Activated naive CD8-positive, alpha-beta T cell treated with anti-CD3 and anti-CD28 coated beads, Interleukin-2, amount 10 ng/mL, durations not matched to agents 7 days and 5 days (primary cell): ENCODE data around the gene COA1. TPM values are rescaled to one million over a fixed set of nuclear protein-coding genes. Genes with fewer than 3 reads are reported as not detected.
A peak's percentile ranks its signal among the peaks of the same experiment; 100 is the strongest.
"Not testable (repeated sequence)": the region's sequence is repeated elsewhere in the genome, so short reads cannot be mapped to it uniquely, and the experiment has no call there.

ENCODE experiments used
- ATAC-seq: fragments of 150-1000 bp; cut with Tn5 transposase; one replicate; pipeline ENCODE4 v1.10.0; 2021; ENCODE audit warnings: low read depth, moderate library complexity
- POLR2A ChIA-PET: fragments of 350-600 bp; sonication (Branson Sonifier 250); formaldehyde crosslinking; loops from one replicate; lab custom pipeline; 2021; ENCODE audit warnings: antibody characterized with exemption; lab: Charles Lee
- DNase-seq: peaks from one replicate; pipeline ENCODE4 v3.0.0; 2021
- H3K27ac Mint-ChIP-seq: one replicate; pipeline ENCODE4 v1.8.0; 2022; ENCODE audit warnings: mild to moderate bottlenecking, mixed read lengths
- H3K27me3 Mint-ChIP-seq: one replicate; pipeline ENCODE4 v1.8.0; 2022; ENCODE audit warnings: mild to moderate bottlenecking, moderate library complexity, mixed read lengths
- H3K36me3 Mint-ChIP-seq: one replicate; pipeline ENCODE4 v1.8.0; 2021; ENCODE audit warnings: mild to moderate bottlenecking, mixed read lengths
- H3K4me1 Mint-ChIP-seq: one replicate; pipeline ENCODE4 v1.8.0; 2021; ENCODE audit warnings: mixed read lengths
- H3K4me3 Mint-ChIP-seq: one replicate; pipeline ENCODE4 v1.8.0; 2022; ENCODE audit warnings: mild to moderate bottlenecking, moderate library complexity, mixed read lengths
- H3K9me3 Mint-ChIP-seq: one replicate; pipeline ENCODE4 v1.8.0; 2021; ENCODE audit warnings: mixed read lengths
- total RNA-seq, 2 experiments: library from RNA; stranded (reverse); gene quantifications; one replicate each; pipeline ENCODE4 v1.2.3, GENCODE V29; 2021

The COA1 gene, protein sequence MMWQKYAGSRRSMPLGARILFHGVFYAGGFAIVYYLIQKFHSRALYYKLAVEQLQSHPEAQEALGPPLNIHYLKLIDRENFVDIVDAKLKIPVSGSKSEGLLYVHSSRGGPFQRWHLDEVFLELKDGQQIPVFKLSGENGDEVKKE
- total RNA-seq: 10 to 100 TPM; 72.7 to 80.2 TPM

DNA sequence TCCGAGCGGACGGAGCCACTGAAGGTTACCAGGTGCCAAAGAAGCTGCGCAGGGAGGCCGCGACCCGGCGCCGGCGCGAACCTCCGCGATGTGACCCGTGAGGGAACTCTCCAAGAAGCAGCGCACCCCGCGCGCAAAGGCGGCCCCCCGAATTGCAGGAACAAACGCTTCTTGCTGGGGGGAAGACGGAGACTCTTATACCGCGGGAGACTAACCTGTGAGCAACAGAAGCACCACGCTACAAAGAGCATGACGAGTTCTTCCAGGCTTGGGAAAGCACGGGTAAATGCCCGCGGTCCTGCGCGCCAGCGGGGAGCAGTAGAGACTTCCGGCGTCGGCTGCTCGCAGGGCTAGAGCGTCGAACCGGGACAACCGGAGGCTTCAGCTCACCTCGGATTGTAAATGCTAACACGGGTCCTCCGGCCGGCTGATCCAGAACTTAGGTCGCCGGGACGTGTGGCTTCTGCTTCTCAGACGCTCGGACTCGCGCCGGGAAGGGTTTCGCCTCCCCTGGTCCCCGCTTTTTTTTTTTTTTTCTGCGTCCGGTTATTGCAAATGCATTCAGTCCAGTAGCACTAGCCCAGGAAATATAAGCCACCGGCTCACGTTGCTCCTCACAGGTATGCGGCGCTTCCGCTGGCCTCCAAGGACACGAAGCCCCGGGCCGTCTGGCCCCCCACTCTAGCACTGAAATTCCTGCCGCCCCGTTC, at the start of gene COA1:
Gene COA1 (minus strand): TSS at position 310 of the 710 bp plus-strand sequence. CDS start 80,909 bp downstream, outside the sequence.
- Mint-ChIP-seq H3K4me1 (peaks cover 23% of the 10 kb centered on the region), H3K27ac (peak within 1 kb of the TSS; percentile 85), H3K27me3 (peaks cover 5% of the 10 kb centered on the region), H3K4me3 (peak within 1 kb of the TSS; percentile 93), H3K9me3 (no peaks in the 10 kb centered on the region), H3K36me3 (peaks cover 3% of the 10 kb centered on the region)
- peak; percentile 89 for ATAC-seq
- POLR2A ChIA-PET: interaction anchor here (0.6 to 2.3 kb wide), 9 partner anchors 24 to 797 kb away, joined by 3 to 24 read pairs (median 4); partner anchors contain the start of genes BLVRA, MRPL32 and STK17A
- peak; percentile 81 for DNase-seq

GRCh38 chr7:43778293-43779044, 49.1 kb upstream of the COA1 start:
- H3K4me3 Mint-ChIP-seq, DNase-seq, POLR2A ChIA-PET, H3K9me3 Mint-ChIP-seq, H3K27me3 Mint-ChIP-seq, ATAC-seq, H3K4me1 Mint-ChIP-seq, H3K27ac Mint-ChIP-seq: not testable (repeated sequence)
- H3K36me3 Mint-ChIP-seq: peaks cover 20% of the 10 kb centered on the region

DNA sequence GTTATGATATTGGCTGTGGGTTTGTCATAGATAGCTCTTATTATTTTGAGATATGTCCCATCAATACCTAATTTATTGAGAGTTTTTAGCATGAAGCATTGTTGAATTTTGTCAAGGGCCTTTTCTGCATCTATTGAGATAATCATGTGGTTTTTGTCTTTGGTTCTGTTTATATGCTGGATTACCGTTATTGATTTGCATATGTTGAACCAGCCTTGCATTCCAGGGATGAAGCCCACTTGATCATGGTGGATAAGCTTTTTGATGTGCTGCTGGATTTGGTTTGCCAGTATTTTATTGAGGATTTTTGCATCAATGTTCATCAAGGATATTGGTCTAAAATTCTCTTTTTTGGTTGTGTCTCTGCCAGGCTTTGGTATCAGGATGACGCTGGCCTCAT, 45.9 kb upstream of the COA1 start:
- H3K36me3 Mint-ChIP-seq: peaks cover 33% of the 10 kb centered on the region

DNA sequence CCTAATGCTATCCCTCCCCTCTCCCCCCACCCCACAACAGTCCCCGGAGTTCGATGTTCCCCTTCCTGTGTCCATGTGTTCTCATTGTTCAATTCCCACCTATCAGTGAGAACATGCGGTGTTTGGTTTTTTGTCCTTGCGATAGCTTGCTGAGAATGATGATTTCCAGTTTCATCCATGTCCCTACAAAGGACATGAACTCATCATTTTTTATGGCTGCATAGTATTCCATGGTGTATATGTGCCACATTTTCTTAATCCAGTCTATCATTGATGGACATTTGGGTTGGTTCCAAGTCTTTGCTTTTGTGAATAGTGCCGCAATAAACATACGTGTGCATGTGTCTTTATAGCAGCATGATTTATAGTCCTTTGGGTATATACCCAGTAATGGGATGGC, 43.9 kb upstream of the COA1 start:
- H3K27me3 Mint-ChIP-seq, POLR2A ChIA-PET, H3K9me3 Mint-ChIP-seq, ATAC-seq, H3K27ac Mint-ChIP-seq, H3K4me3 Mint-ChIP-seq, DNase-seq, H3K4me1 Mint-ChIP-seq: not testable (repeated sequence)
- H3K36me3 Mint-ChIP-seq: peaks cover 27% of the 10 kb centered on the region

More for the DNA sequence above, 45.9 kb upstream of the COA1 start:
- H3K9me3 Mint-ChIP-seq, ATAC-seq, H3K4me1 Mint-ChIP-seq, POLR2A ChIA-PET, H3K27ac Mint-ChIP-seq, H3K27me3 Mint-ChIP-seq, DNase-seq, H3K4me3 Mint-ChIP-seq: not testable (repeated sequence)

- H3K36me3 Mint-ChIP-seq: peaks cover 27% of the 10 kb centered on the region
- no peak overlapping the region for H3K4me3 Mint-ChIP-seq
- no peaks in the 10 kb centered on the region for H3K27me3 Mint-ChIP-seq
- DNase-seq (no peak), ATAC-seq (no peak)
- peaks cover 4% of the 10 kb centered on the region for H3K9me3 Mint-ChIP-seq
- H3K4me1 Mint-ChIP-seq: no peaks in the 10 kb centered on the region
- POLR2A ChIA-PET: no interaction called here
- no peak overlapping the region for H3K27ac Mint-ChIP-seq
These were observed 42.2 kb upstream of the COA1 start for GRCh38 chr7:43771573-43771972.

- no peaks in the 10 kb centered on the region for H3K27me3 Mint-ChIP-seq
- peaks cover 24% of the 10 kb centered on the region for H3K36me3 Mint-ChIP-seq
- no peak overlapping the region for H3K4me3 Mint-ChIP-seq
- no peaks in the 10 kb centered on the region for H3K4me1 Mint-ChIP-seq
- H3K27ac Mint-ChIP-seq: no peak overlapping the region
- ATAC-seq (no peak), DNase-seq (no peak)
- POLR2A ChIA-PET: no interaction called here
- H3K9me3 Mint-ChIP-seq: peaks cover 1% of the 10 kb centered on the region
These were observed 41.8 kb upstream of the COA1 start for GRCh38 chr7:43771128-43771527.

DNA sequence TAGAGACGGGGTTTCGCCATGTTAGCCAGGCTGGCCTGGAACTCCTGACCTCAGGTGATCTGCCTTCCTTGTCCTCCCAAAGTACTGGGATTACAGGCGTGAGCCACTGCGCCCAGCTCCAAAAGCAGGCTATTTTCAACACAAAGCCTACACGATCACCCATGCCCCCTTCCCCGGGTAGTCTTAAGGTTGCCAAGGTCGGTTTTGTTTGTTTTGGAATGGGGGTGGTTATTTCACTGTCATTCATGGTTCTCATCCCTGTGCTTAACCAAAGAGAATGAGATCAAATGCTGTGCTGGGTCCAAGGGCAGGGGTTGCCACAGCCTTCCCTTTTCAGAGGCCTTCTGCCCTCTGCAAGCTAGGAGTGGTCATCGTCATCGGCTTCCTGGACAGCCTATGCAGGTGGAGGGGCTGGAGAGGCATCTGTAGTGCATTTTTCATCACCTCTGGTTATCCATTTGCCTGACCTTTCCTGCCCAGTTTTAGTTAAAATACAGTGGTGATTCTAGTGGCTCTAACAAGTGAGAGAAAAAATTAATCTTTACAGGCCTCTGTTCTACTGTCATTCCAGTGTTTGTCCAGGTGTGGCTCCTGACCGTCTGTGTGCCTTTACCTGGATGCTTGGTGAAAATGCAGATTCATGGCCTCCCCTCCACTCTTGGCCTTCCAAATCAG, 40.6 kb upstream of the COA1 start:
- ATAC-seq (no peak), DNase-seq (no peak)
- Mint-ChIP-seq H3K4me3 (no peak overlapping the region), H3K4me1 (no peaks in the 10 kb centered on the region), H3K27ac (no peak overlapping the region), H3K36me3 (peaks cover 24% of the 10 kb centered on the region), H3K27me3 (no peaks in the 10 kb centered on the region), H3K9me3 (peaks cover 1% of the 10 kb centered on the region)
- POLR2A ChIA-PET: no interaction called here

DNA sequence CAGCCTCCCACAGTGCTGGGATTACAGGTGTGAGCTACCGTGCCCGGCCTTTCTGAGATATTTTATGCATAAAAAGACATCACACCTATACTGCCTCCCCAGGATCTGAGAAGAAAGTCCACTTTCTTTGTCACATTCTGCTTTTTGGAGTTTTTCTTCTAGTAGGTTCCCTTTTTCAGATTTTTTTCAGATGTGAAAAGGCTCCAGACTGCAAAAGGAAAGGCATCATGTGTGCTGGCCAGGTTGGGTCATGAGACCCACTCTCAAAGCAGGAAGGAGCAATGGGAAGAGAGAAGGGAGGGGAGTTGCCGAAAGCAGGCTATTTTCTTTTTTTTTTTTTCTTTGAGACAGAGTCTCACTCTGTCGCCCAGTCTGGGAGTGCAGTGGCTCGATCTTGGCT, 40.0 kb upstream of the COA1 start:
- no peak overlapping the region for H3K27ac Mint-ChIP-seq
- POLR2A ChIA-PET: no interaction called here
- DNase-seq: no peak
- H3K4me1 Mint-ChIP-seq: peaks cover 6% of the 10 kb centered on the region
- no peaks in the 10 kb centered on the region for H3K27me3 Mint-ChIP-seq
- peaks cover 19% of the 10 kb centered on the region for H3K36me3 Mint-ChIP-seq
- no peak for ATAC-seq
- H3K4me3 Mint-ChIP-seq: no peak overlapping the region
- H3K9me3 Mint-ChIP-seq: peaks cover 1% of the 10 kb centered on the region

DNA sequence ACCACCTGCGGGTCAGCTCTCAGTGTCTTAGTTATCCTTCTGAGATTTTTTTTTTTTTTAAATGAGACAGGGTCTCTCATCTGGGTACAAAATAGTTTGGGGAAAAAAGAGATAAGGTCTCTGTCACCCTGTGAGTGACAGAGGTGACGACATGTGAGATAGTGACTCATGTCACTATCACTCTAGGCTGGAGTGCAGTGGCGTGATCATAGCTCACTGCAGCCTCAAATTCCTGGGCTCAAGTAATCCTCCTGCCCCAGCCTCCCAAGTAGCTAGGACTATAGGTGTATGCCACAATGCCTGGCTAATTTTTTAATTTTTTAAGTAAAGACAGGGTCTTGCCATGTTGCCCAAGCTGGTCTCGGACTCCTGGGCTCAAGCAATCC, 39.6 kb upstream of the COA1 start:
- Mint-ChIP-seq H3K9me3 (peaks cover 1% of the 10 kb centered on the region), H3K4me3 (no peak overlapping the region), H3K36me3 (peaks cover 19% of the 10 kb centered on the region), H3K27ac (no peak overlapping the region), H3K27me3 (no peaks in the 10 kb centered on the region), H3K4me1 (peaks cover 9% of the 10 kb centered on the region)
- POLR2A ChIA-PET: no interaction called here
- no peak for DNase-seq
- no peak for ATAC-seq

- Mint-ChIP-seq H3K27ac (no peak overlapping the region), H3K27me3 (no peaks in the 10 kb centered on the region), H3K9me3 (no peaks in the 10 kb centered on the region), H3K36me3 (peaks cover 17% of the 10 kb centered on the region), H3K4me1 (peaks cover 9% of the 10 kb centered on the region), H3K4me3 (no peak overlapping the region)
- ATAC-seq (no peak), DNase-seq (no peak)
- POLR2A ChIA-PET: interaction anchor here (0.8 kb wide), 1 partner anchor 34 kb away, joined by 3 read pairs; no protein-coding TSS in a partner anchor
These were observed 39.0 kb upstream of the COA1 start for GRCh38 chr7:43768201-43768886.

DNA sequence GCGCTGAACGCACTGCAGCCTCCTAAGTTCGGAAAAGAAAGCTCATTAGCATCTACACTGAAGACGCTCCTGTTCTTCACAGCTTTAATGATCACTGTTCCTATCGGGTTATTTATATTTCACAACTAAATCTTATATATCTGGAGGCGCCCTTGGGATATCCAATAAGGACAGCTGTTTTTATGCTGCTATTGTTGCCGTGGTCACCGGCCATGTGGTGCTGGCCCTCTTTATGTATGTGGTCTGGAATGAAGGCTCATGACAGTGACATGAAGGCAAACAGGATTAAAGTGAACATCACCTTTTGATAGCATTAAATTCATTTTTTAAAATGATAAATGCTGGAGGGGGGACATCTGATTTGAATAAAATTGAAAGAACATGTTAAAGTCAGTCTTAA, 38.0 kb upstream of the COA1 start:
- Mint-ChIP-seq H3K4me3 (no peak overlapping the region), H3K27me3 (no peaks in the 10 kb centered on the region), H3K36me3 (peaks cover 13% of the 10 kb centered on the region), H3K9me3 (no peaks in the 10 kb centered on the region), H3K27ac (no peak overlapping the region), H3K4me1 (peaks cover 16% of the 10 kb centered on the region)
- ATAC-seq (no peak), DNase-seq (no peak)
- POLR2A ChIA-PET: no interaction called here

- no peak overlapping the region for H3K27ac Mint-ChIP-seq
- H3K4me3 Mint-ChIP-seq: no peak overlapping the region
- H3K27me3 Mint-ChIP-seq: no peaks in the 10 kb centered on the region
- peaks cover 7% of the 10 kb centered on the region for H3K36me3 Mint-ChIP-seq
- DNase-seq (no peak), ATAC-seq (no peak)
- POLR2A ChIA-PET: no interaction called here
- H3K9me3 Mint-ChIP-seq: no peaks in the 10 kb centered on the region
- H3K4me1 Mint-ChIP-seq: peaks cover 20% of the 10 kb centered on the region
These were observed 37.2 kb upstream of the COA1 start for GRCh38 chr7:43766564-43766963.
